Amygdala (tissue), 56 donors: ENCODE data around the gene GTF2E1.
"Not testable (repeated sequence)": the region's sequence is repeated elsewhere in the genome, so short reads cannot be mapped to it uniquely, and the experiment has no call there.

Experiments used
- DNase-seq, 56 donors: peaks; one replicate each; lab custom pipeline; 2025; lab: John Stamatoyannopoulos, UW

GTF2E1 gene

GRCh38 chr3:120752865-120753264, 10.3 kb downstream of the GTF2E1 start:
- DNase-seq: no peak

- DNase-seq: no peak
Observed at GRCh38 chr3:120753810-120754209, 11.3 kb downstream of the GTF2E1 start.

GRCh38 chr3:120756061-120756460, 13.5 kb downstream of the GTF2E1 start:
- DNase-seq: no peak

GRCh38 chr3:120758551-120758950, 16.0 kb downstream of the GTF2E1 start:
- DNase-seq: not testable (repeated sequence)

GRCh38 chr3:120762615-120763014, 20.1 kb downstream of the GTF2E1 start:
- no peak for DNase-seq

GRCh38 chr3:120763601-120764000, 21.1 kb downstream of the GTF2E1 start:
- DNase-seq: no peak

- no peak for DNase-seq
Observed at GRCh38 chr3:120764206-120764605, 21.7 kb downstream of the GTF2E1 start.

GRCh38 chr3:120765830-120766493, 23.4 kb downstream of the GTF2E1 start:
- no peak for DNase-seq

GRCh38 chr3:120766576-120766975, 24.0 kb downstream of the GTF2E1 start:
- DNase-seq: no peak

GRCh38 chr3:120767106-120767505, 24.6 kb downstream of the GTF2E1 start:
- no peak for DNase-seq

GRCh38 chr3:120769436-120769835, 26.9 kb downstream of the GTF2E1 start:
- DNase-seq: no peak

- DNase-seq: no peak
Observed at GRCh38 chr3:120770891-120771290, 28.3 kb downstream of the GTF2E1 start.

GRCh38 chr3:120772081-120772480, 29.5 kb downstream of the GTF2E1 start:
- no peak for DNase-seq

- DNase-seq: no peak
Observed at GRCh38 chr3:120773932-120774331, 31.4 kb downstream of the GTF2E1 start.

GRCh38 chr3:120775411-120775810, 32.9 kb downstream of the GTF2E1 start:
- DNase-seq: no peak

- DNase-seq: no peak
Observed at GRCh38 chr3:120778776-120779175, 36.2 kb downstream of the GTF2E1 start.

- DNase-seq: no peak
Observed at GRCh38 chr3:120780977-120781376, 38.4 kb downstream of the GTF2E1 start.

- not testable (repeated sequence) for DNase-seq
Observed at GRCh38 chr3:120785832-120786231, 43.3 kb downstream of the GTF2E1 start.

GRCh38 chr3:120791010-120791409, 48.5 kb downstream of the GTF2E1 start:
- DNase-seq: no peak

GRCh38 chr3:120791913-120792312, 49.4 kb downstream of the GTF2E1 start:
- DNase-seq: no peak

GRCh38 chr3:120793601-120794000, 51.1 kb downstream of the GTF2E1 start:
- no peak for DNase-seq

- DNase-seq: peak in 49 of 56 donors; percentile 1 to 82 (median 38)
Observed at GRCh38 chr3:120795017-120795648, 52.6 kb downstream of the GTF2E1 start.
